ENCODE measurements around the gene NR5A1.

DNA sequence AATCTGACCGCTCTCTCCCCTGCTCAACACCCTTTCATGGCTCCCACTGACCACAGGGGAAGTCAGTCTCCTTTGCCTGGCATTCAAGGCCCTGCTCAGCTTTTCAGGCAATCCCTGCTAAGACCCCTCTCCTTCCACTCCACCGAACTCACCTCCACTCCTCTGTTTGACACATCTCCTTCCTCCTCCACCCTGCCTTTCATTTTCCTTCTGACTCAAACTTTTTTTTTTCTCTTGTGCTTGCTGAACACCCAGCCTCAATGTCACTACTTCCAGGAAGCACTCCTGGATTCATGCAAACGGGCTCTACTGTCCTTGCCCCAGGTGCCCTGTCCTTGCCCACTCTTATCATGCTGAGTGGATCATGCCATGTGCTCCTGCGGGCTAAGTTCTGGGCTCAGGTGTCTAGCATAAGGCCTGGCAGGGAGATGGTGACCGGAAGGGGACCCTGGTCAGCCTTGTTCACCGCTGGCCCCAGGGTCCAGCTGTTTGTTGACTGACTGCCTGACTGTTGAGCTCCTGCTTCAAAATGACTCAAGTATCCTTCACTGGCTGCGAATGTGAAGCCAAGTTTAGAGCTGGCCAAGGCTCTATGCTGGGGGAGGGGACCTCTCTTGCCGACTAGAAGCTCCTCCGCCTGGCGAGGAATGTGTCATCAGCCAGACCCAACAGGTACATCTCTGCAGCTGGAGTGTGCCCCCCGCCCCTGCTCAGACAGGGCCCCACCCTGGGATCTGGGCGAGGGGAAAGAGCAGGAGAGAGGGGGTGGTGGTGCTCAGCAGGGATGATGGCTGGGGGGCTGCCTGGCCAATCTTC, 6.2 kb downstream of the NR5A1 start:
- TF ChIP-seq CTCF (IDR thresholded peaks at IDR 0.05) (no peak), POLR2A (IDR thresholded peaks at IDR 0.05) (no peak)
